GM10847 (cell line): ENCODE data around the gene PBX4.

Experiments
- POLR2A ChIP-seq: IDR thresholded peaks from 2 replicates; pipeline ENCODE4 v1.6.1; 2011; ENCODE audit not compliant: insufficient read length; ENCODE audit errors: extremely low read depth

The PBX4 gene, protein sequence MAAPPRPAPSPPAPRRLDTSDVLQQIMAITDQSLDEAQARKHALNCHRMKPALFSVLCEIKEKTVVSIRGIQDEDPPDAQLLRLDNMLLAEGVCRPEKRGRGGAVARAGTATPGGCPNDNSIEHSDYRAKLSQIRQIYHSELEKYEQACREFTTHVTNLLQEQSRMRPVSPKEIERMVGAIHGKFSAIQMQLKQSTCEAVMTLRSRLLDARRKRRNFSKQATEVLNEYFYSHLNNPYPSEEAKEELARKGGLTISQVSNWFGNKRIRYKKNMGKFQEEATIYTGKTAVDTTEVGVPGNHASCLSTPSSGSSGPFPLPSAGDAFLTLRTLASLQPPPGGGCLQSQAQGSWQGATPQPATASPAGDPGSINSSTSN

DNA sequence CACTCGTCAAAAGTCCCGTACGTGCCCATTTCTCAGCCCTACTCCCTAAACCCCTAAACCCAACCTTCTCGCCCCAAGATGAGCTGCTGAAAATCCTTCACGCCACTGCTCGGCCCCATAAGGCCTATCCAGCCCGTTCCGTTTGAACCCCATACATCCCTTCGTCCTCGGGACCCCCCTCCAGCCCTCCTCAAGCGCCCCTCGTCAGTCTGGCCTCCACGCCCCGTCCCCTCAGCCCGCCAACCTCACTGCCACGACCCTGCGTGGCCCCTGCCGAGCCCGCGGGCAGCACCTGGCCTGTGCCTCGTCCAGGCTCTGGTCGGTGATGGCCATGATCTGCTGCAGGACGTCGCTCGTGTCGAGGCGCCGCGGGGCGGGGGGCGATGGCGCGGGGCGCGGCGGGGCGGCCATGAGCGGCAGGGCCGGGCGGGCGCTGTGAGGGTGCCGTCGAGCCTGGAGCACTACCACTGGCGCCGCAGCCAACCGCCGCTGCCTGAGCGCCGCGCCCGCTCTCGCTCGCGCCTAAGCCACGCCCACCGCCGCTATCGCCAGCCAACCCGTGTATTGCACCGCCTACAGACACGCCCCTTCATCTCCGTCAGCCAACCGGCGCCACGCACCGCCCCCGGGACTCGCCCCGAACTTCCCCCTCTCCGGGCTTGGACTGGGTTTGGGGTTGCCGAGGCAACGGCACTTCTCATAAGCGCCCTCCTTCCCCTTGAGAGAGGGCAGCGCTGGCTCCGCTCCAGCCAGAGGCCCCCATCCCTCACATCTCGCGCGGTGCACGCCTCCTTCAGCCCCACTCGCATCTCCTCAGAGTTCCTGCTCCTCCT lies at the start of gene PBX4:
Gene PBX4, minus strand, starts transcription at position 469 of the 833 bp plus-strand sequence. Its CDS starts 58 bp downstream, at position 411.
- TF ChIP-seq POLR2A: no peak

- TF ChIP-seq POLR2A: peak; percentile 86
These were observed 45.0 kb upstream of the PBX4 start, which contains the start of gene ATP13A1 for GRCh38 chr19:19663256-19664120. Gene ATP13A1 (minus strand): TSS chr19:19663676. CDS start chr19:19663666, 10 bp downstream.

GRCh38 chr19:19662871-19663255 lies 44.4 kb upstream of the PBX4 start:
- TF ChIP-seq POLR2A: no peak

- no peak for TF ChIP-seq POLR2A
These were observed 43.9 kb upstream of the PBX4 start for GRCh38 chr19:19662344-19662743.

- TF ChIP-seq POLR2A: peak; percentile 34
These were observed 43.3 kb upstream of the PBX4 start for GRCh38 chr19:19661675-19662251.

GRCh38 chr19:19661141-19661674 lies 42.7 kb upstream of the PBX4 start:
- TF ChIP-seq POLR2A: no peak

GRCh38 chr19:19659646-19660245 lies 41.3 kb upstream of the PBX4 start:
- no peak for TF ChIP-seq POLR2A

DNA sequence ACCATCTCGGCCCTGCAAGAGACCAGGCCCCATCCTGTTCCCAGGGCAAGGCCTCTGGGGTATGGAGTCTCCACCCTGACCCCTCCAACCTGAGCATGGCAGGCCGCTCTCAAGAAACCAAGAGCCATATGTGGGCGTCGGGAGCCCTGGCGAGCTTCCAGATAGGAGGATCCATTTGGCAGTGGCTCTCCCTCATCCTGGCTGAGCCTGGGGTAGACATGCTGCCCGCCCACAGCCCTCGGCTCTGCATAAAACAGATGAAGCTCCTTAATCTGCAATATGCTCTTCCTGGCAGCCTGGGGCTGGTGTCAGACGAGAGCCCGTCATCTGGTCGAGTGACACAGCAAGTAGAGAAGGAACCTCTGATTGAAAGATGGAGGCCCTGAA lies 38.9 kb upstream of the PBX4 start:
- TF ChIP-seq POLR2A: no peak

DNA sequence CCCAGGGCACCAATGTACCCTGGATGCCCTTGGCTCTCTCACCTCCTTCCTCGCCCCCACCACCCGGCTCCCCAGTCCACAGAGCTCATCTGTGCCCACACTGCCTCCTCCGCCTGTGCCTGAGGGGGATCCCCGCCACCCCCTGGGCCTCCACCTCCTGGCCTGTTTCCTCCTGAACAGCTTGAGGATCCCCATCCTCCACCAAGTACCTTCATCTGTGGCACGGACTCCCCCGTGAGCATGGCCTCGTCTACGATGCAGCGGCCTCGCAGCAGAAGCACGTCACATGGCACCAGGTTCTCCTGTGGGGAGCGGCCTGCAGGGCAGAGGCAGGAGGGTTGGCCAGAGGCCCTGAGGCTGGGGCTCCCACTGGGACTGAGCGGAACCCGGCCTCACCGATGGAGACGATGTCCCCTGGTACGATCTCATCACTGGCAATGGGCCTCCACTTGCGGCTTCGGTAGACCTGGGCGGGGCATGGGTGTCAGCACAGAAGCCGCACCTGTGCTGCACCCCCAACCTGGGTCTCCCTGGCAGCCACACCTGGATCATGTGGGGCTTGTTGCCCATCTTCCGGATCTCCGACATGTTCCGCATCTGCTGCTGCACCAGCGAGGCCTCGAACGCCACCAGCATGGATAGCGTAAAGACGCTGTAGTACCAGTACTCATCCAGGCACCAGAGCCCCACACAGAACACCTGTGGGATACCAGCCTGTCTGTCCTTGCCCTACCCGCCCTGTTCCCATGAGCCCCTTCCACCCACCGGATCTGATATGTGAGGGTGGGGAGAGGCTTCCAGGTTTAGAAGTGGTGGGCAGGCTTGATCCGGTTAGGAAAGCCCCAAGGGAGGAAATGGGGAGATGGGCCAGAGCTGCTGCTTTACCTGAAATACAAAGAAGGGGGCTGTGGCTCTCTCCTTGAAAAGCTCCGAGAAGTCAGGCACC lies 38.2 kb upstream of the PBX4 start:
- no peak for TF ChIP-seq POLR2A

DNA sequence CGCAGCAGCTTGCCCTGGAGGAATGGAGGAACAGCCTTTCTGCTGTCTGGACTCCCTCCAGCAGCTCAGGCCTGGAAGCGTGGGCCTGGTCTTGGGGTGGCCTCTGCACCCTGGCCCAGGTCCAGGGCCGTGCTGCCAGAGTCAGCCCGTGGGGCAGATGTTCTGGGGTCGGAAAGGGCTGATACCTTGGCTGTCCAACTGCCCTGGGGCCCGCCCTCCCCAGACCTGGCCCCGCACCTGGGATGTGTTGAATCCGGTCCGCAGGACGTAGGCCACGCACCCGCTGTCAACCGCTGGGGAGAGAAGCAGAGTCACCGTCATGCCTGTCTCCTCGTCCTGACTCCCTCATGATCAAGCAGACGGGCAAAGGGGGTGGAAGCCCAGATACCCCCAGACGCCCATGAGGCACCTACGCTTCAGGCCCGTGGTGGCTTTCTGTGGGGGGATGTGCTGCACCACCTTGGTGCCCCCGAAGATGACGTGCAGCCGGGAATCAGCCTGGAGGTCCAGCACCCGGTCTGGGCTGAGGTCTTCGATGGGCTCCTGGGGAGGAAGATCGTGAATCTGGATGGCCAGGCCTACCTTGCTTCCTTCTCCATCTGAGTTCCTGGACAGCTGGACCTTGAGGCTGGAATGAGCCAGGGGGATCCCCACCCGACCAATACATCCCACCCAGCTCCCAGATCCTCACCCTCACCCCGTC lies 37.3 kb upstream of the PBX4 start:
- TF ChIP-seq POLR2A: no peak

DNA sequence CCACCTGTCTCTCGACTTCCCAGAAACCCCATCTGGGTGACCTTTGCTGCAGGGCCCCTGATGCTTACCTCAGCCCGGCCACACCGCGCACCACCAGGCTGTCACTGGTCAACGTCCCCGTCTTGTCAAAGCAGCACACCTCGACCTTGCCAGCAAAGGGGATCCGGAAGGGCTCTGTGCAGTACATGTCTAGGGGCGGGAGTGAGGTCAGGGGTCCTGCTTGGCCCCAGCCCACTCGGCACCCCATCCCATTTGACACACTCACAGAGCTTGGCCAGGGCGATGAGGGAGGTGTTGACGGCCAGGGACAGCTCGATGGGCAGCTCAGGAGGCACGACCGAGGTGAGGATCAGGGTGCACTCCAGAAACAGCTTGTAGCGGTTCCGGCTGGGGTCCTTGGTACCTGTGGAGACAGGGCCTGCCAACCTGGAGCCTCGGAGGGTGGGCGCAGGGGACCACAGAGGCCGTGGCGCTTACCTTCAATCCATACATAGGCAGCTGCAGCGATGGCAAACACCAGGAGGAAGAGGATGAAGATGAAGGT lies 36.6 kb upstream of the PBX4 start:
- TF ChIP-seq POLR2A: no peak

DNA sequence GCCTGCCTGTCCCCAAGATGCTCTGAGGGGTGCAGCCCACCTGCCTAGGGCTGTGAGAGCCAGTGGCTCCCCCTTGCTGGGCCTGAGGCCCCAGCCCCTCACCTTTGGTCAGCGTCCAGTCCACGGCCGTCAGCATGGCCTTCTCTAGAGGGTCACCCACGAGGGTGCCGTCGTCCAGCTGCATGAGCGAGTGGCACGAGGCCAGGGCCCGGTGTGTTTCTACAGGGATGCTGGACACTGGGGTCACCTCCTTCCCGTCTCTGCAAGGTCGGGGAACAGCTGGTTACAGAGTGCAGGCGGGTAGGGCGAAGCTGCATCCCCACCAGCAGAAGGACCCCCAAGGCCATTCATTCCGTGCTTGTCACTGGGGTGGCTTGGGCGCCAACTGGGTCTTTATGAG lies 36.0 kb upstream of the PBX4 start:
- no peak for TF ChIP-seq POLR2A
